Mesothelial cell of epicardium (in vitro differentiated cells): ENCODE data around the gene PHIP. TPM values are rescaled to one million over a fixed set of nuclear protein-coding genes. Genes with fewer than 3 reads are reported as not detected.

Experiments used
- DNase-seq, 2 experiments: peaks; one replicate each; pipeline ENCODE4 v3.0.0; 2021; ENCODE audit warnings: low spot score in 2 of 2; ENCODE audit not compliant: unreplicated experiment in 2 of 2
- H3K27ac Mint-ChIP-seq: 2 replicates; pipeline ENCODE4 v1.8.0; 2021; ENCODE audit warnings: mixed read lengths
- H3K27me3 Mint-ChIP-seq: 2 replicates; pipeline ENCODE4 v1.8.0; 2021; ENCODE audit warnings: low read depth, mixed read lengths
- H3K36me3 Mint-ChIP-seq: 2 replicates; pipeline ENCODE4 v1.8.0; 2021; ENCODE audit warnings: mixed read lengths
- H3K4me1 Mint-ChIP-seq: 2 replicates; pipeline ENCODE4 v1.8.0; 2021; ENCODE audit warnings: mixed read lengths
- H3K4me3 Mint-ChIP-seq: 2 replicates; pipeline ENCODE4 v1.8.0; 2021; ENCODE audit warnings: mild to moderate bottlenecking, moderate library complexity, mixed read lengths
- H3K9me3 Mint-ChIP-seq: 2 replicates; pipeline ENCODE4 v1.8.0; 2021; ENCODE audit warnings: mixed read lengths
- total RNA-seq: library from RNA; stranded (reverse); gene quantifications from 3 replicates; pipeline ENCODE4 v1.2.1, GENCODE V29; 2021
- TF ChIP-seq, protein P1 (sequence below): fragments of 200-600 bp; sonication (generic); IDR thresholded peaks from one replicate; pipeline ENCODE4 v1.5.0; 2021; ENCODE audit warnings: antibody characterized with exemption; ENCODE audit not compliant: unreplicated experiment

The PHIP gene
- total RNA-seq, 1 donor from 2014 or later: 46.9 TPM

DNA sequence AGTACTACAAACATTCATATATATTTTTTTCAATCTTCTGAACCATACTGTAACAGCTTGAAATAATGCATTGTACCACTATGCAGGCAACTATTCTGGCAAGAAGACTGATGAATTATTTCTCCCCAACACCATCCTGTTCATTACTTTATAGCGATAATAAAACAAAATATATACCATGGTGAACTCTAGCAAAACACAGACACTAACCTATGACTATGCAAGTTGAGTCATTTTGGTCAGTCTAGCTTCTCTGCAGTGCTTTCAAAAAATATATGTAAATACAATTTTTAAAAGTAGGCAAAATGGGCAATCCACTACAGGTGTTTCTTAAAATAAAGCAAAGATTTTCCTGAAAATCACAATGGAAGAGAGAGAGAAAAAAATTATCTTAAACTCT lies 20.3 kb downstream of the PHIP start:
- TF ChIP-seq, protein P1, sequence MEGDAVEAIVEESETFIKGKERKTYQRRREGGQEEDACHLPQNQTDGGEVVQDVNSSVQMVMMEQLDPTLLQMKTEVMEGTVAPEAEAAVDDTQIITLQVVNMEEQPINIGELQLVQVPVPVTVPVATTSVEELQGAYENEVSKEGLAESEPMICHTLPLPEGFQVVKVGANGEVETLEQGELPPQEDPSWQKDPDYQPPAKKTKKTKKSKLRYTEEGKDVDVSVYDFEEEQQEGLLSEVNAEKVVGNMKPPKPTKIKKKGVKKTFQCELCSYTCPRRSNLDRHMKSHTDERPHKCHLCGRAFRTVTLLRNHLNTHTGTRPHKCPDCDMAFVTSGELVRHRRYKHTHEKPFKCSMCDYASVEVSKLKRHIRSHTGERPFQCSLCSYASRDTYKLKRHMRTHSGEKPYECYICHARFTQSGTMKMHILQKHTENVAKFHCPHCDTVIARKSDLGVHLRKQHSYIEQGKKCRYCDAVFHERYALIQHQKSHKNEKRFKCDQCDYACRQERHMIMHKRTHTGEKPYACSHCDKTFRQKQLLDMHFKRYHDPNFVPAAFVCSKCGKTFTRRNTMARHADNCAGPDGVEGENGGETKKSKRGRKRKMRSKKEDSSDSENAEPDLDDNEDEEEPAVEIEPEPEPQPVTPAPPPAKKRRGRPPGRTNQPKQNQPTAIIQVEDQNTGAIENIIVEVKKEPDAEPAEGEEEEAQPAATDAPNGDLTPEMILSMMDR: no peak
- no peaks in the 10 kb centered on the region for H3K27me3 Mint-ChIP-seq
- peaks cover 1% of the 10 kb centered on the region for H3K9me3 Mint-ChIP-seq
- no peak for DNase-seq
- no peak overlapping the region for H3K4me3 Mint-ChIP-seq
- H3K27ac Mint-ChIP-seq: no peak overlapping the region
- peaks cover 41% of the 10 kb centered on the region for H3K36me3 Mint-ChIP-seq
- H3K4me1 Mint-ChIP-seq: no peaks in the 10 kb centered on the region

DNA sequence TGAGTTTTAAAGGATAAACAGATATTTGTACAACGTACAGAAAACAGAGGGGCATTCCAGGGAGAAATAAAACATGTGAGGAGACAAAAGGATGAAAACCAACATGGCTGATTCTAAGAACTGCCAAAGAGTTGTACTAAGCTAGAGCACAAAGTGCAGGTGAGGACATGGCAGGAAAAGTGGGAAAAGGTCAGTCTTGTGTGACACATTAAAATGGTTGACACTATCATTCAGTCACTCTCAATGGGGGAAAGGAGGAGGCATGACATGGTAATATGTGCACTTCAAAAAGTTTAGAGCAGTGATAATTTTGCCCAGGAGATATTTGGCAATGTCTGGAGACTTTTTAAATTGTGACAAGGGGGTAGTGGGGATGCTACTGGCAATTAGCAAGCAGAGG lies 21.8 kb downstream of the PHIP start:
- TF ChIP-seq, protein P1: no peak
- H3K4me3 Mint-ChIP-seq: no peak overlapping the region
- no peaks in the 10 kb centered on the region for H3K4me1 Mint-ChIP-seq
- peaks cover 11% of the 10 kb centered on the region for H3K9me3 Mint-ChIP-seq
- no peak for DNase-seq
- H3K27me3 Mint-ChIP-seq: no peaks in the 10 kb centered on the region
- H3K27ac Mint-ChIP-seq: no peak overlapping the region
- peaks cover 53% of the 10 kb centered on the region for H3K36me3 Mint-ChIP-seq

DNA sequence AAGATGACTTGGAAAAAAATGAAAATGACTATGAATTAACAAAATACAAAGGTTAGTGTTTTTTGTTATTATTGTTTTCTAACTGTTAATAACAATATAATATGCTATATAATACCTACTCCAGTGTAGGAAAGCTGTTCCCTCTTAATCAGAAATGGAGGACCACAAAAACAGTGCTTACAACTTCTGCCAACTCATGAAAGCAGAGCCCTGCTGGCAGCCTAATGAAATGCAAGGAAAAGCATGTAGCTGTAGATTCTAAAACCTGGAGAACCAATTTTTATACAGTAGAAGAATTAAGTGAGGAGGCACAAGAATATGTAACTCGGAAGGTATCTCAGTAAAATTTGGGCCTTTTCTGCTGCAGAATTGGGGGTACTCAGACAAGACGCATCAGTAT lies 29.4 kb downstream of the PHIP start:
- TF ChIP-seq, protein P1: peak; percentile 38
- DNase-seq: no peak
- no peak overlapping the region for H3K4me3 Mint-ChIP-seq
- H3K36me3 Mint-ChIP-seq: peaks cover 42% of the 10 kb centered on the region
- H3K27me3 Mint-ChIP-seq: no peaks in the 10 kb centered on the region
- H3K9me3 Mint-ChIP-seq: peaks cover 11% of the 10 kb centered on the region
- H3K27ac Mint-ChIP-seq: no peak overlapping the region
- peaks cover 22% of the 10 kb centered on the region for H3K4me1 Mint-ChIP-seq

DNA sequence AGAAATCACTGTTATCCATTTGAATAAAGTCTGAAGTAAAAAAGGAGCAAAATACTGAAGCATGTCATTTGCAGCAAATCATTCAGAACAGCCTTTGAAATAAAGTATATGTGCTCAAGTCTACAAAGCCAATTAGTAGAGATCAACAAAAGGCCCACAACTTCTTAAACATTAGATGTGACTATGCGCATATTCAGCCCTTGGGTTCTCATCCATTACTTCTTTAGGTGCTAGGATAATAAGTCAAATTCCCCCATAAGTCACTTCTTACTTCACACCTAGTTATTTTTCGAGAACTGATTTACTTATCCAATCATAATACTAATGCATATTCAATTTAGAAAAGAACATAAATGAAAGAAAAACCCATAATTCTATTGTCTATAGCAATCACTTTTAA lies 31.0 kb downstream of the PHIP start:
- TF ChIP-seq, protein P1: no peak
- Mint-ChIP-seq H3K4me1 (peaks cover 31% of the 10 kb centered on the region), H3K4me3 (no peak overlapping the region), H3K9me3 (peaks cover 3% of the 10 kb centered on the region), H3K27me3 (no peaks in the 10 kb centered on the region), H3K27ac (no peak overlapping the region), H3K36me3 (peaks cover 27% of the 10 kb centered on the region)
- DNase-seq: no peak

DNA sequence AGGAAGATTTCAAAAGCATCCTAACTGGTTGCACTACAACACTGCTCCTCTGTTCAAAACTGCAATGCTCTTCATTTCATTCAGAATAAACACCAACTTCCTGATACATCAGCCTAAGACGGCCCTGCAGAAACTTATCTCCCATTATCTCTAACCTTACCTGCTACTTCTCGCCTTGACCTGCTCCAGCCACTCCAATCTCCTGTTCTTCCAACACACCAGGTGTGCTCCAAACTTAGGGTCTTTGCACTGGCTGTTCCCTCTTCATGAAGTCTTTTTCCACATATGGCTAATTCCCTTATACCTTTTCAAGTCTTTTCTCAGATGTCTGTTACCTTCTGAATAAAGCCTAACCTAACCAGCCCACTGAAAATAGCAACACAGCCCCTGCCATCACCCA lies 32.1 kb downstream of the PHIP start:
- no peaks in the 10 kb centered on the region for H3K9me3 Mint-ChIP-seq
- no peak overlapping the region for H3K4me3 Mint-ChIP-seq
- DNase-seq: no peak
- H3K27ac Mint-ChIP-seq: no peak overlapping the region
- peaks cover 31% of the 10 kb centered on the region for H3K4me1 Mint-ChIP-seq
- no peaks in the 10 kb centered on the region for H3K27me3 Mint-ChIP-seq
- TF ChIP-seq, protein P1: no peak
- H3K36me3 Mint-ChIP-seq: peaks cover 24% of the 10 kb centered on the region

DNA sequence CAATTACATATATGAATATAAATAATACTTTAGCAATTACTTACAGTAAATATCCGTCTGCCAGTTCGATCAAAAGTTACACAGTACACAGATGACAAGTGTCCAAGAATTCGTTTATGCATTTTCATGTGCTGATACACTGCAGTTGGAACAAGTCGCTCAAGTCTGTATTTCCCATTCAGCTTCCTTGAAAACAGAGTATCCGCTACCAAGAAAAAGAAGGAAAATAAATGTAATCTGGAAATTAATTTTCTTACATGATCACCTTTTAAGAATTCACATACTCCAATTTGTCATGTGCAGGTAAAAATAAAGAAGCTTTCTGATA lies 35.3 kb downstream of the PHIP start:
- no peaks in the 10 kb centered on the region for H3K9me3 Mint-ChIP-seq
- TF ChIP-seq, protein P1: no peak
- H3K27me3 Mint-ChIP-seq: no peaks in the 10 kb centered on the region
- no peak for DNase-seq
- no peak overlapping the region for H3K4me3 Mint-ChIP-seq
- H3K27ac Mint-ChIP-seq: peak overlapping the region; percentile 74
- peaks cover 17% of the 10 kb centered on the region for H3K4me1 Mint-ChIP-seq
- H3K36me3 Mint-ChIP-seq: peaks cover 30% of the 10 kb centered on the region
